GM12874 (cell line): ENCODE measurements around the gene TMEM256.

ENCODE experiments used
- TF ChIP-seq, protein P1 (sequence below): IDR thresholded peaks from 2 replicates; pipeline ENCODE4 v1.5.1; 2011; ENCODE audit warnings: low read depth, mild to moderate bottlenecking, control low read depth, low read length, moderate library complexity; ENCODE audit not compliant: insufficient read depth

Gene TMEM256

GRCh38 chr17:7441266-7441665, 37.4 kb upstream of the TMEM256 start:
- TF ChIP-seq, protein P1, sequence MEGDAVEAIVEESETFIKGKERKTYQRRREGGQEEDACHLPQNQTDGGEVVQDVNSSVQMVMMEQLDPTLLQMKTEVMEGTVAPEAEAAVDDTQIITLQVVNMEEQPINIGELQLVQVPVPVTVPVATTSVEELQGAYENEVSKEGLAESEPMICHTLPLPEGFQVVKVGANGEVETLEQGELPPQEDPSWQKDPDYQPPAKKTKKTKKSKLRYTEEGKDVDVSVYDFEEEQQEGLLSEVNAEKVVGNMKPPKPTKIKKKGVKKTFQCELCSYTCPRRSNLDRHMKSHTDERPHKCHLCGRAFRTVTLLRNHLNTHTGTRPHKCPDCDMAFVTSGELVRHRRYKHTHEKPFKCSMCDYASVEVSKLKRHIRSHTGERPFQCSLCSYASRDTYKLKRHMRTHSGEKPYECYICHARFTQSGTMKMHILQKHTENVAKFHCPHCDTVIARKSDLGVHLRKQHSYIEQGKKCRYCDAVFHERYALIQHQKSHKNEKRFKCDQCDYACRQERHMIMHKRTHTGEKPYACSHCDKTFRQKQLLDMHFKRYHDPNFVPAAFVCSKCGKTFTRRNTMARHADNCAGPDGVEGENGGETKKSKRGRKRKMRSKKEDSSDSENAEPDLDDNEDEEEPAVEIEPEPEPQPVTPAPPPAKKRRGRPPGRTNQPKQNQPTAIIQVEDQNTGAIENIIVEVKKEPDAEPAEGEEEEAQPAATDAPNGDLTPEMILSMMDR, result no peak

DNA sequence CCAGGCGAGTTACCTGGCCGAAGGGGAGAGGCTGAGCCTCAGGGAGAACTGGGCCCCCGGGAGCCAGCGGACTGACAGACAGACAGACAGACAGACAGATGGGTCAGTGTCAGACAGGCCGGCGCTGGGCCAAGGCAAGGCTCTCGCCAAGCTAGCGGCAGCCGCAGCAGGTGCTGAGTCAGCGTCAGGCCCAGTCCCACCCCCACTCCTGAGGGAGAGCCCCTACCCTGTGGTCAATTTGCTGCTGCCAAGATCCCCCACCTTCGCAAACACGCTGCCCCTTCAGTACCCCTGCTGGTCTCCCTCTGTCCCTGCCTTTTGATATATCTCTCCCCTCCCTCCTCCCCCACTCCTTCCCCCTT, 36.9 kb upstream of the TMEM256 start:
- TF ChIP-seq, protein P1, result peak; percentile 11; the same call in 1 of the 2 replicates

GRCh38 chr17:7440113-7440833, 36.4 kb upstream of the TMEM256 start:
- TF ChIP-seq, protein P1, result no peak

DNA sequence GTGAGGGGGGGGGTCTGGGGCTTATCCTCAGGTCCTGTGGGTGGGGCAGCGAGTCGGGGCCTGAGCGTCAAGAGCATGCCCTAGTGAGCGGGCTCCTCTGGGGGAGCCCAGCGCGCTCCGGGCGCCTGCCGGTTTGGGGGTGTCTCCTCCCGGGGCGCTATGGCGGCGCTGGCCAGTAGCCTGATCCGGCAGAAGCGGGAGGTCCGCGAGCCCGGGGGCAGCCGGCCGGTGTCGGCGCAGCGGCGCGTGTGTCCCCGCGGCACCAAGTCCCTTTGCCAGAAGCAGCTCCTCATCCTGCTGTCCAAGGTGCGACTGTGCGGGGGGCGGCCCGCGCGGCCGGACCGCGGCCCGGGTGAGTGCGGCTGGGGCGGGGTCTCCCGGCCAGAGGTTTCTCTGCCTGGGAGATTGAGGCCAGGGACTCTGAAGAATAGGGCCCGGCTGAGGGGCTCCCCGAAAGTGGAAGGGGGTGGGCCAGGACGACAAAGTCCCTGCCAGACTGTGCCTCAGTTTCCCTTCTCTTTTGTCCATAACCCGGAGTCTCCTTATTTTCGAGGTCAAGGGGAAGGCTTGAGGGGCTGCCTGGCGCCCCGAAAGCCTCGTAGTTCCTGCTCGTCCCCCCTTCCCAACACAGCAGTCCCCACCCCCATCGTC, 35.7 kb upstream of the TMEM256 start, which contains the start of gene FGF11:
TSS of gene FGF11 (plus strand) at position 51 of the 651 bp plus-strand sequence. CDS start at position 160, 109 bp downstream.
- TF ChIP-seq, protein P1, result no peak

DNA sequence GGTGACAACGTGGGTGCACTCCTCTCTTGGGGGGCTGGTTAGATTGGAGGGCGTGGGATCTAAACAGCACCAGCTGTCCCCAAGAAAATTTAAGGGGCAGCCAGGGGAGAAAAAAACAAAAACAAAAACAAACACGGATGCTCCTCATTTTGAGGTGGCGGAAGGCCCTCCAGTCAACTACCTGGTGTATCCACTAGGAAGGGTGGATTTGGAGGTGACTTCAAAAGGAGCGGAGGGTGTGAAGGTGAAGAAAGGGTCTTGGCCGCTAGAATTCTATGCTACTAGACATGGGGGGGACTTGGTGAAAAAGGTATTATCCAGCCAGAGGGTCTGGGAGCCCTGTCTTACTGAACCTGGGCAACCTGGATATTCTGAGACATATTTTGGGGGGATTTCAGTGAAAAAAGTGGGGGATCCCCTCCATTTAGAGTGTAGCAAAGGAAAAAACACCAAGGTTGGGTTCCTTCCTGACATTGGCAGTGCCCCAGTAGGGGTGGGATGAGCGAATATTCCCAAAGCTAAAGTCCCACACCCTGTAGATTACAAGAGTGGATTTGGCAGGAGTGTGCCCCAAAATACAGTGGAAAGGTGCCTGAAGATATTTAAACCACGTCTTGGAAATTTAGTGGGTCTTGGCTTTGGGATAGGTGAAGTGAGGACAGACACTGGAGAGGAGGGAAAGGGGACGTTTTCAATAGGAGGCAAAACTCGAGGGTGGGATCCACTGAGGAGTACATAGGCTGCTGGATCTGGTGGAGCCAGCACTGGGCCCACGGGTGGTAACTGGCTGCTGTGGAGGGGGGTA, 35.0 kb upstream of the TMEM256 start:
- TF ChIP-seq, protein P1, result no peak

DNA sequence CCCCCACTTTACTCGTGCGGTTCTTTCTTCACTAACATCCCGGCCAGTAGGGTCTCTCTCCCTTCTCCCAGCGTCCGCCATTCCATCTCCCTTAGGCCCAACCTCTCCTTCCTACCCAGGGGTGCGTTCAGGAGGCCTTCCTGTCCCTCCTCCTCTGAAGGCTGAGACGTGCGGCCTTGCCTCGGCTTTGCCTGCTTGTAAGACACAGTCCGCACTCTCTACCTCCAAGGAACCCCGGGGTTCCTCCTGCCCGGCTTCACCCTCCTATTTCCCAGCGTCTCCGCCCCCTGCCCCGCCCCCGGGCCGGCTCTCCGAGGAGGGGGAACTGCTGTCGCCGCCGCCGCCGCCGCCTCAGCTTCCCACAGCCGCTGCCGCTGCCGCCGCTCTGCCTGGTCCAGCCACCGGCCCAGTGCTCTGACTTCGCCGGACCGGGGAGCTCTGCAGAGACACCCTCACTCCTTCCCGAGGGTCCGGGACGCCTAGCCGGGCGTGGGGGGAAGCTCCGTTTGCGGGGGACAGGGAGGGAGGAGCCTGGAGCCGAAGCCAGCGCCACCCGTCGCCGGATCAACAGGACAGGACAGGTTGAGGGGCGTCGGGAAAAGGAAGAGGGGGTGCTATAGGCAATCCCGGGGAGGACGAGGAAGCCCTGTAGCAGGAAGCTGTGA, 34.2 kb upstream of the TMEM256 start:
- TF ChIP-seq, protein P1, result no peak
